Islet precursor cell (in vitro differentiated cells): Measurements from ENCODE around the gene RNLS.
"Not testable (repeated sequence)": the region's sequence is repeated elsewhere in the genome, so short reads cannot be mapped to it uniquely, and the experiment has no call there.

ENCODE experiments used
- DNase-seq: peaks from one replicate; pipeline ENCODE4 v3.0.0-alpha.2; 2018

The RNLS gene

DNA sequence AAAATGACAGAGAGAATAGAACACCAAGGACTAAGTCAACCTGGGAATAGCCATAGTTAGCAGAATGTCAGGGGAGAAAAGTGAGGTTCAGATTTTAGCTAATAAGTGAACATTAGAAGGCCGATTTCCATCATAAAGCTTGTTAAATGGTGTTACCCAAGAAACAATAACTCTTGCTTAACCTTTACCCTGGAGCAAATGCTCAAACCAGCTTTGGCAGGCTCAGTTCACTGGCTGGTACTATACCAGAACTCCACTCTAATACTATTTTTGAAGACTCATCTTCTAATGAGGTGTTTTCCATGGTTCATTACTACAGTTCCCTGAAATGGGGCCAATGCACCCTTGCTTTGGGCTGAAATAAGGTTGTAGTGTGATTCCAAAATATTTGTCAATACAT, 61.3 kb downstream of the RNLS start:
- no peak for DNase-seq

DNA sequence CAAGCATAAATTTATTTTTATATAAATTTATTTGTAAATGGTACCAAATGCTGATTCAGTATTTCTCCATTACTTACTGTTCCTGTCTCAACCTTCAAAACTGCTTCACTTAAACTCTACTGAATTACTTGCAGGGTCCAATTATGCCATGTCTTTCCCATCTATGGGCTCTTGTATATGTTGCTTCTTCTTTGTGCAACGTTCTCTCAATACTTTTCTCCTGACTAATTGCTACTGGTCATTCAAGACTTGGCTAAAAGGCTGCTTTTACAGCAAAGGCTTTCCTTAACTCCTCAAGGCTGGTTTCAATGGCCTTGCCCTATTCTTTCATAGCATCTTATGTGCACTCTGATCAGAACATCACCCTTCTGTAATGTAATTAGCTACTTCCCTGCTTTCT, 67.9 kb downstream of the RNLS start:
- DNase-seq: no peak

DNA sequence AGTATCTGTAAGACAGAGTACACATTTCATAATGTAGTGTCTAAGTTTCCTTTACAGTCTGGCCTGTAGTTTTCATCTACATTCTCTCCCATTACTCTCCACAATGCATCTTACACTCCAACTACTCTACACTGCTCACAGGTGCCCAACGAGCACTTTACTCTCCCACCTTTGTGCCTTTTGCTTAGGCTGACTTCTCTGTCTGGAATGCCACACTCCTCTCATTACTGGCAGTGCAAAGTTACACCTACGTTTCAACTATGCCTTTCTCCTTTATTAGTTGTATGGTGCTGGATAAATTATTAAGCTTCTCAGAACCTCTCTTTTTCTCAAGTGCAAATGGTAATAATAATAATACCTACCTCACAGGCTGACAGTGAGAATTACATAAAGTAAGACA, 70.5 kb downstream of the RNLS start:
- DNase-seq: no peak

DNA sequence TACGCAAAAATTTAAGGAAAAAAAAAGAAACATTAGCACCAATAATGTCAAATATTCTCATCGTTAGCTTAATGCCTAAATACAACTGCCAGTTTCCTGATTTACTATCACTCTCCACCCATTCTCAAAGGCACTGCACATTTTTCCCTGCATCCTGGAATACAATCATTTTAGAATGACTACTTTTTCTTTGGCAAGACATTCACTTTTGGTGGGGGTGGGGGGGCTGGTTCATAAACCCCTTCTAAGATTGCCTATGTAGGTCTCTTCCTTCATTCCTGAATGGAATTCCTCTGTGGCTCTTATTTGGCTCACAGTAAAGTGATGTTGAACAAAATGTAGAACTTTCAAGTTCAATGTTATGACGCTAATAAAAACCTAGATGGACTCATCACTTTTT, 74.3 kb downstream of the RNLS start:
- no peak for DNase-seq

DNA sequence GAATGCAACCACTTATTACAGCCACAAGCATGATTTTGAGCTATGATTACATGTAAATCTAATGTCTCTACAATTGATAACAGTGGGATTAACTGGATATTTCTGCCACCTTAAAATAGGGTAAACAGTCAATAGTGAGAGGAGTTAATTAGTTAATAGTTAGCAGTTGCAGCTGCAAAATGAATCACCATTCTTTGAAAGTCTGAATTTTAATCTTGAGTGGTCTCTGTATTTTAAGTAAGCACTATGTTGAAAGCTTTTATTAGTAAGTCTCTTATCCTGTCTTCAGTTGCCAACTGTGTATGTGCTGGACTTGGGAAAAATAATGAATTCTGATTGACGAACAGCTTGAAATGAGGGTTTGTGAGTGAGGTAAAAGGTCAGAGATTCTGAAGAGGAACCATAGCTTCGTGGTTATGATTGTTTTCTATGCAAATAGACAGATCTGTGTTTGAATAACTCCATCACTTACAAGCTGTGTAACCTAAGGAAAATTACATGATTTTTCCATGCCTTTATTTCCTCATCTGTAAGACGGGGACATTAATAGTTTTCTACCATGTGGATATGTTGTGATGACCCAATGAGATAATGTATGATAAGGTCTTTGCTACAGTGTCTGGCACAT, 75.2 kb downstream of the RNLS start:
- no peak for DNase-seq

DNA sequence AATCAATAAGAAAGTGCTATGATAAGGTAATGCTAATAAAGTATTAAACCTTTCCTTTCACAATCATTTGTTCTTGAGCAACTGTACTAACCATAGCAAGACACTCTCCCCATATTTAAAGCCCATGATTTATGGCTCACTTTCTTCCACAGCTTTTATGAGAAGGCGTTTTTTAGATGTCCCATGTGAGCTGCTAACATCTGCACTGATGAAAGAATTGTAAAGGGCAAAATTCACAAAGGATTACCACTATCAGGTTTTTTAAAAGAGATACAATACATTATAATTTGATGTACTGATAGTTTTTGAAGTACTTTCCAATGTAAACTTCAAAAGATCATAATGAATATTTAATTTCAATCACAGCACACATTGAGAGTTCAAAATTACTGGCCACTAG, 75.7 kb downstream of the RNLS start:
- DNase-seq: no peak

DNA sequence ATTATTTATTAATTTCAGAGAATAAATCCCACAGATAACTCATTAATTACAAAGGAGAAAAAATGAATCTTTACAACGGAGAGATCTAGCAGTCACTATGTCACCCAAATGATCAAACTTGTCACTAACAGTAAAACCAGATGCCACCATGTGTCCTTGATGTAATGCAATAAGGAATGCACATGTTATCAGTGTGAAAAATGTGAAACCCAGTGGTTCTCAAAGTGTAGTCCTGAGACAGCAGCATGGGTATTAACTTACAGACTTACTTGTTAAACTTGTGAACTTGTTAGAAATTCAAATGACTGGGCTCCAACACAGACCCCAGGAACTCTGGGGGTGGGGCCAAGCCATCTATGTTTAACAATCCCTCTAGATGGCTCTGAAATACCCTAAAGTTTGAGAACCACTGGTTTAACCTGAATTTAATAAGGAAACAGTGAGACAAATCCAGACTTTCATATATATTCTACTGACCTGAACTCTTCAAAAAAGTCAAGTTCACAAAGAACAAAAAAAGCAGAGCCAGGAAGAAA, 77.4 kb downstream of the RNLS start:
- DNase-seq: no peak

DNA sequence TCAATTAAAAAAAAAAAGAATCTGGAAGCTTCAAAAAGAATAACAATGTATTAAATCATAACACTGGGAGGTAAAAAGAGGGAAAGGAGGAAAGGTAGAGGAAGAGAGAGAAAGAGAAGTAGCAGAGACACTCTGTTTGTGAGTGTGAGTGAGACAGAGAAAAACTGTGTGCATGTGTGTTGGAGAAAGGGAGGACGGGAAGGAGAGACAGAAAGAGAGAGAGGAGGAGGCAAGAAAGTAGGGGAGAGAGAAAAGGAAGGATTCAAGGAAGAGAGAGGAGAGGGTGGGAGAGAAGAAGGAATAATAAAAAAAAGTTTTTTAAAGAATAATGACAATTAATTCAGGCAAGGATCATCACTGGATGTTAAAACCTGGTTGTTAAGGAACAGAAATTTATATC, 77.9 kb downstream of the RNLS start:
- no peak for DNase-seq

DNA sequence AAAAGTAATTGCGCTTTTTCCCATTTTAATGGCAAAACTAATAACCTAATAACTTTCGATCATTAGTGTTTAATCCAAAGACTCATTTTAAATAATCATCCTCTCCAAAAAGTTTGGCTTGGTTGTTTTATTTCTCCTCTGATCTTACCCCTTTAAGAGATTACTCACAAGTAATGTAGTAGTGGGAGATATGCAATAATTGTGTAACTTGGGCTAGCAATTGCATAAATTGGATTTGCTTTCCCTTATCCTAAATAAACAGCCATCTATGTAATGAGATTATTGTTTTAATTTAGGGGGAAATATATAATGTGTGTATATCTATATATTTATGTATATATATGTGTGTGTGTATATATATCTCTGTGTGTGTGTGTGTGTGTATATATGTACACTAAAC, 82.5 kb downstream of the RNLS start:
- no peak for DNase-seq

DNA sequence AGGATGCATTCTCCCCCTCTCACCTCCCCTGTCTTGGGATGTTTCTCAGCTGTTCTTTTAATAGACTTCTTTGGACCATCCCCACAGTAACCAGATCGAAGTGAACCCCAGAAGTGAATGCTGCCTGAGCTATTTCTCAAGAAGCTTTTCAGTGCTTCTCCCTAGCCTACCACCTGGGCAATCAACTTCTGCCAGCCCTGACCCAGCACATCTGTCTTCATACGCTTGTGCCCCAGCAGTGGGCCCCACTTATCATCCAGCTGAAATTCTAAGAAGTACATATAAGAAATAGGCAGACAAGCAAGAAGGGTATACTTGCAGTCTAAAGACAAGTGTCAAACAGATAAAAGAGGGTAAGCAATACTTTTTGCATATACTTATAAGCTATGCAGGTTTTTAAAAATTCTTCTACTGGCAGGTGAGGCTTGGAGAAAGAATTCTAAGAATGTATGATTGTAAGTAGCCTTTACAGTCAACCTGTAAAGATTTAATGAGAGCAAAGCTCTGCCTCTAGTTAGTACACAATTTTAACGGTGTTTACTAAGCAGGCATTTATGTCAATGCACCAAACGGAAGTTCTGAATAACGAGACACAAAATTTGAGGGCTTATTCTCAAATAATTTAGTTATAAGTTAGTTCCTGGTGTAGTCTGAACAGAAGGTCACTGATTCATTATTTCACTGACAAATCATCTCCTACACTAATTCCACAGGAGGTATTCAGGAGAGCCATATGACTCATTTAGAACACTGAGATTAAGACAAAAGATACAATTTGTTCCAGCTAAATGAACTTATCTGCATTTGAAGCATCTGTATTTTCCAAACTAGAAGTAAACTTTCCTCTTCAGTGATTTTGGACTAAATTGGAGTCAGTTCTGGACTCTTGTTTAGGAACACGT, 83.3 kb downstream of the RNLS start:
- no peak for DNase-seq

DNA sequence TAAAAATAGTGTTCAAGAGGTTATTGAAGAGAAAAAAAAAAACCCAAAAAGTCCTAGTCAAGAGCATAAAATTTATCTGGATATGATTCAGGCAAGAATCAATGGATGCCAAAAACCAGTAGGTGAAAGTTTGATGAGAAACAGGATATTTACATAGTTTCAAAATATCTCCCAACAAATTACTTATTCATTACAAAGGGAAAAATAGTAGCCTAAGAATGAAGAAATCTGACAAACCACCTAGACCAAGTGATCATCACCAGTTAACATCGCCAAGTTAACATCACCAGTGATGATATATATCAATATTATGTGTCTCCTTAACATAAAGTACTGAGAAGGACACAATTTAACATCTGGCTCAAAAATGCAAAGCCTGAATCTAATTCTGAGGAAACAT, 85.2 kb downstream of the RNLS start:
- no peak for DNase-seq

DNA sequence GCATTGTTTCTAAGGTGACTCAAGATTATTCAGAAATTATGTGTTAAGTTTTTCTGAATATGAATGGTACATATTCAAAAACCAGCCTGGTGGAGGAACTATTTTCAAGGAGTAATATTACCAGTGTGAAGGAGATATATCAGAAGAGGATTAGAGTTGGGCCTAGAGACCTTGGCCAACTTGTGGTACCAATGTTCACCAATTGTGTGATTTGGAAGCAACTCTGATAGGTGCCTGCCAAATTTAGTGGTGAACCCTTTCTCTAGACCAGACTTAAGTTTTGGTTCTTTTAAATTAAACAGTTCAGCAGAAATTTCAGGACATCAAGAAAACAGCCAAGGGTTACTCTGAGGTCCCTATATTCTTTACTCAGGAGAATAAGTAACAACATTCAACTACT, 88.6 kb downstream of the RNLS start:
- no peak for DNase-seq

DNA sequence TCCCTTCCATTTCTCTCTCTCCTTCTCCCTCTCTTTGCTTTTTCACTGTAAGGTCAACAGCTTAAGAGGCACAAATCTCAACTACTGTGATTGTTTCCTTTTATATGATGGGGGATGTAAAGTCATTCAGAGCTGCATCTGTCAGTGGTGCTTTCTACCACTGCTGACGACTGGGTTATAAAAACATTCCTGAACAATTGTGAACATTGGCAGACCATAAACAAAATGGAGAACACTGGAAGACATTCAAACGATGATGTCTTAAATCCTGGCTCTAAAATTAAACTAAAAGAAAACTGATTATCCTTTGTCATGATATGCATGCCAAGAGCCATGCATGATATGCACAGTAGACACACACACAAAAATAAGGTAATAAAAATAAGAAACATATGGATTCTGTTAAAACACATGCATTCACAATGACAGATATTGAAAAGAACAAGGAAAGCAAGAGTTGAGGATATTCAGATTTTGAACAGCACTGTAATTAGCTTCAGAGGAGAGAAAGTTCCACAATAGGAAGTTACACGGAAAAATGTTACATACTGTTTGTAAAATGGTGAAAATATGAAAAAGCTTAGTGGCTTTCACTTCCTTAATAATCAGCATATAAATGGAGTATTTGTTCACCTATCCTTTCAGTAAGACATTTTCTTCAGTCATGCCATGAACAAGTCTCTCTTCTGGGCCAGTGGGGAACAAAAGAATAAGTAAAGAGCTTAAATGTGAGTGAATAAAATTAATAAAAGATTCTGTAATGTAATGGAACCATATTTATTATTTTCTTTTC, 89.2 kb downstream of the RNLS start:
- DNase-seq: no peak

DNA sequence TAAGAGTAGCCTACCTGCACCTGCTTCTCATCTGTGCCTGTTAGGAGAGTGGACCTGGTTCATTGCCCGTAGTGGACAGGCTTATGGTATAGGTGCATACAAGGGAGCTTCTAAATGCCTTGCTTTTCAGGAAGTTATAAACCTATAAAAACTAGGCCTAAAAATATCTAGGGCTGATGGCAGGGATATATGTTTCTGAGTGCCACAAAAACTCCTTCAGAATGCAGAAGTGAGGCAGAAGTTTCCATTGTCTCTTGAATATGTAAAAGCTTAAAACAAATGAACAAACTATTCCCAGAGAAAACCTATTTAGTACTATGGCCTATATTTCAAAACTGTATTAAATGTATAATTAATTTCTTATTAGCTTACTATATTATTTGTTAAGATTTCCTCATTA, 91.8 kb downstream of the RNLS start:
- DNase-seq: no peak

DNA sequence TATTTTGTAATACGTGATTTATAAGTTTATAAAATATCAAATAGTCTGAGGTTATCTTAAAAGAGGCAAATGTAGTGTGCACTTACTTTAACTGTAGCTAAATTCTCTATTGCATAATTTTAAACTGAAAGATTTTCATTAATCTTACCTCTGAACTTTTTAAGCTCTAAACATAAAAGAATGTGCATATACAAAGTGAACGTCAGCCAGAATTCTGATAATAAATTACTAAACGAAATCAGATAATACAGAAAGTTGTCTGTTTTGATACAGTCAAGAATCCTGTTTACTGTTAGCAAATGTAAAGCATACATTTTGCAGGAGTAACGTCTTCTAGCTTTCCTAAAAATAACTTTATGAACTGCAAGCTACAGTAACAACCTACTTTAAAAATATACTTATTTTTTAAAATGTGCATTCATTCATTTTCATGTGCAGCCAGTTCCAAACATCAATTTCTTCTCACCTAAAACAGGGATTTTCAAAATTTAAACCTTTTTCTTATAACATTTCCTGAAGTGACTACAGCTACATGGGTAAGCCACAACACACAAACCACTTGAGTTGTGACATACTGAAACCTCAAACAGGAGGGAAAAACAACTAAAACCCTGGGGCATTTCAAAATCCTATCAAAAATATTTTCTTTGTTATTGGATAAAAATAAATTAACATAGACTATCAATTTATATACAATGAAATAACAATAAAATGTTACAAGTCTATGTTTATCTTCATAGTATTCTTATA, 92.7 kb downstream of the RNLS start:
- DNase-seq: no peak

DNA sequence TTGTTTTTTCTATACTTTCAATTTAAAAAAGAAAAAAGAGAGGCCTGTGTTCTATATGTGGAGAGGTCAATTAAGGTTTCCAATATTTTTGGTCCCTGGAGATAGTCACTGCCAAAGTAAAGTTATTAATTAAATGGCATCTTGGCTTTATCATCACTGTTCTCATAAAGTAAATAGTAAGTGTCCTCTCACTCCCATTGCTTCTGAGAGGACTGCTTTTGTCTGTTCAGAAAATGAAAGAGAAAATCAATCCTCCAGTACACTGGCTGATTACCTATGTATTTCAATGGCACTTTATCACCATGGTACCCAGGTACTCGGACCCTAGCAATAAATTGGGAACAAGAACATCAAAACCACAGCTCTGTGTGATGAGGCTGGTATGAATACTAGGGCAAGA, 94.0 kb downstream of the RNLS start:
- DNase-seq: no peak

DNA sequence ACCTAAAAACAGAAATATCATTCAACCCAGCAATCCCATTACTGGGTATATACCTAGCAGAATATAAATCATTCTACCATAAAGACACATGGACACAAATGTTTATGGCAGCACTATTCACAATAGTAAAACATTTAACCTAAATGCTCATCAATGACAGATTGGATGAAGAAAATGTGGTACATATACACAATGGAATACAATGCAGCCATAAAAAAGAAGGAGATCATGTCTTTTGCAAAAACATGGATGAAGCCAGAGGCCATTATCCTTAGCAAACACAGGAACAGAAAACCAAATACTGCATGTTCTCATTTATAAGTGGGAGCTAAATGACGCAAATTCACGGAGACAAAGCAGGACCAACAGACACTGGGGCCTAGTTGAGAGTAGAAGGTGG, 96.3 kb downstream of the RNLS start:
- not testable (repeated sequence) for DNase-seq

DNA sequence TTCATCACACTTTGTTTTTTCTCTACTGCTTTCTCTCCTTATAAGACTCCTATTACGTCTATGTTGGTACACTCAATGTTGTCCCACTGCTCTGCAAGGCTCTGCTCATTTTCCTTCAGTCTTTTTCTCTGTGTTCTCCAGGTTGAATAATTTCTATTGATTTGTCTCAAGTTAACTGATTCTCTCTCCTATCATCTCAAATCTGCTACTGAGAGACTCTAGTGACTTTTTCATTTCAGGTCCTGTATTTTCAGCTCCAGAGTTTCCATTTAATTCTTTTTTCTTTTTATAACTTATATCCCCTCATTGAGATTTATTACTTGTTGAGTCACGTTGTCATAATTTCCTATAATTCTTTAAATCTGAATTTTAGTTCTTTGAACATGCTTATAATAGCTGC, 100.9 kb downstream of the RNLS start:
- no peak for DNase-seq

DNA sequence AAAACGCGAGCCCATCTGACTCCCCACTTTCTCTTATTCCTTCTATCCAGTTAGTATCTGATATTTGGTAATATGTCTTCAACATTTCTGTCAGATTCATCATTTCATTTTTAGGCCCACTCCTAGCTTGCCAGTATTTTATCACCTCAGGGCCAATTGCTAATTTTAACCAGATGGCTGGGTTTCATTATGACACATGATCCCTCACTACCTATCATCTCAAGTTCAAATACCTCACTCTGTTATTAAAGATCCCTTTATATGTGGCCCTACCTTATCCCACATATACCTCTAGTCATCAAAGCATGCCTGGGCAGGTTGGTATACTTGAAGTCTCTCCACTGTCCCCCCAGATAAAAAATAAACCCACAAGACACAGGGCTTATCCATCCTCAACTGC, 104.9 kb downstream of the RNLS start:
- no peak for DNase-seq

DNA sequence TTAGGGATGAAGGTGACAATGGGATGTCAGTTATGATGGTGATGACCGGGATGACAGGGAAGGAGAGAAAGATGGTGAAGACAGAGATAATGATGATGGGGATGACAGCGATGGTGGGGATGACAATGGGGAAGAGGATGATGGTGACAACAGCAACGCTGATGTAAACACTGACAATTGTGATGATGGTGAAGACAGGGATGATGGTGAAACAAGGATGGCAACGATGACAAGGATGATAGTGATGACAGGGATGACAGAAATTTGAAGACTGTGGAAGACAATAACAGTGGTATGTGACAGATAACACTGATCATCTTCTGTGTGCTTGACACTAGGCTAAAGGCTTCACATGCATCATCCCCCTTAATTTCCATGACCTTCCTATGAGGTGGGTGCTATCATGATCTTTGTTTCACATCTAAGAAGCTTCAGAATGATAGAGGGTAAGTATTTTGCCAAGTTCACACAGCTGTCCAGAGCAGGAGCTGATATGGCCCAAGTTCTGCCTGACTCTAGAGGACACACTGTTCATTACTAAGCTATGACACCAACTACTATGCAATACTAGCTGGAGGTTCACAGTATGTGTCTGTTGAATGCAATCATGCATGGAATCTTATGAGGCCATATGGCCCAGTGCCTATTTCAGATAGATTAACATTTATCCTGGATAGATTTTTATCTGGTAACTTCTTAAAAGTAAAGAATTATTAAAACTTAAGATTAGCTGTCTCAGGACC, 105.6 kb downstream of the RNLS start:
- DNase-seq: no peak

DNA sequence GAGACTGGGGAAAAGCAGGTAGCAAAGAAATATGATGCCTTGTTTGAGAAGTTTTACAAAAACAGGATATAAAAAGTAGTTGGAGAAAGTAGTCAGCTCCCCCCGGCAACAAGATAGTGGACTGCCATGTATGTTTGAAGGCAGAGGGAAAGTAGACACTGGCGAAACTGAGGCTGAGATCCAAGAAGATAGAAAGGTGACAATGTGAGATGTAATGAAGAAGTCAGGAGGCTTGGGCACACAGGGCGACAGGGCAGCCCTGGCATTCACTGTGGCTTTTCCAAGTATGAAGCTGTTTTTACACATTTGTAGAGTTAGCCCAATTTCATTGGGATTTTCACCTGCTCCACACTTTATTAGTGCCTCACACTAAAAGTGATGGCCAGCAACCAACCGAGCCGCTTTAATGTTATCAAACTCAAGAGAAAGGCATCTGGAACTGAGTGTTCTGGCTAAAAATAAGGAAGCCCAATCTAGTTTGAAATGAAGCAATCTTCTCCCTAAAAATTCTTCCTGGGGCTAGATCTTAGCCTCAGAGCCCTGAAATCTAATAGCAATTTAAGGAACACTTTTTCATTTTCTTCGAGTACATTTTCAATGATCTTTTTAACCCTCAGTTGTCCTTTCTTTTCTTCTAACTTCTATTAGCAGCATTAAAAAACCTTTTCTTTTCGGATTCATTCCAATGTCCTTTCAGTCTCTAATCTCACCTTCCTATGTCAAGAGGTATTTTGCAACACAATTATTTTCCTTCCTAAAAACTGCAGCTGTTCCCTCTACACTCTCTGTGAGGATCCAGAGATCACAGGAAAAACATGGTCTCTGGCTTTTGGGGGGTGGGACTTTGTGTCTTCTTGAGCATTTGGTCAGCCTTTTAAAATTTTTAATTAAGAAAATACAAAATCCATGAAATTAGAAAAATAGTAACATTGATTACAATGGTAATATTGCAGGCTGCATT, 108.0 kb downstream of the RNLS start:
- no peak for DNase-seq
